Measurements from ENCODE around the gene JPH2. TPM values are rescaled to one million over a fixed set of nuclear protein-coding genes. Genes with fewer than 3 reads are reported as not detected.

The JPH2 gene
- total RNA-seq, 4 donors from 2014 or later, result 0.17 to 8.7 (median 4.0) TPM

GRCh38 chr20:44166008-44166407 lies 21.0 kb downstream of the JPH2 start:
- no peak for TF ChIP-seq CTCF (IDR thresholded peaks at IDR 0.05; ENCODE audit: low read depth)

DNA sequence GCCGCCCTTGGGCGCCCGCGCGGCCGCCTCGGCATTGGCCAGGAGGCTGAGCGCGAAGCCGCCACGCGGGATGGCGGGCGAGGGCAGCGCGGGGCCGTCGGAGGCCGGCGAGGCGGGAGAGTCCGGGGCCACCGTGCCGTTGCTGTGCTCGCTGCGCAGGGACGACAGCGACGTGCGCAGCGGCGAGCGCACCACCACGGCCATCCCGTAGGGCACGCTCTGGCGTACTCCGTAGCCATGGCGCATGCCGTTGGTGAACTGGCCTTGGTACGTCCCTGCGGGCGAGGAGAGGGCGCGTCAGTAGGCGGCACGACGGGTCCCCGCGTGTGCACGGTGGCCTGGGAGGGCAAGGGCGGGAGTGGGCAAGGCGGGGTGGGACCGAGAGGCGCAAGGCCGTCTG lies 26.9 kb downstream of the JPH2 start:
- TF ChIP-seq CTCF (IDR thresholded peaks at IDR 0.05; ENCODE audit: low read depth), result no peak

DNA sequence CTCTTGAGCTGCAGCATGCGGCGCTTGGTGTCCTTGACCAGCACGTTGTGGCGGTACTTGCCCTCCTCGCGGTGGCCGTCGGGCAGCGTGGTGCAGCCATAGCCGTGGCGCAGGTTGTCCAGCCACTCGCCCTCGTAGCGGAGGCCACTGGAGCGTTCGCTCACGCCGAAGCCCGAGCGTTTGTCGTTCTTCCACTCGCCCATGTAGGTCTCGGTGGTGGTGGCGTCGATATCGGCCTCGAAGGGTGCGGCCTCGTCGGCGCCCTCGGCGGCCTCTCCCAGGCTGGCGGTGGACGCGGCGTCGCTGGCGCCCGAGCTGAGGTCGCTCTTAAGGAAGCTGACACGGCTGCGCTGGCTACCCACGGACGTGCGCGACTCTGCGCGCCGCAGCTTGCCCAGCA lies 27.3 kb downstream of the JPH2 start:
- no peak for TF ChIP-seq CTCF (IDR thresholded peaks at IDR 0.05; ENCODE audit: low read depth)

GRCh38 chr20:44159125-44159524 lies 27.9 kb downstream of the JPH2 start:
- TF ChIP-seq CTCF (IDR thresholded peaks at IDR 0.05; ENCODE audit: low read depth), result no peak

DNA sequence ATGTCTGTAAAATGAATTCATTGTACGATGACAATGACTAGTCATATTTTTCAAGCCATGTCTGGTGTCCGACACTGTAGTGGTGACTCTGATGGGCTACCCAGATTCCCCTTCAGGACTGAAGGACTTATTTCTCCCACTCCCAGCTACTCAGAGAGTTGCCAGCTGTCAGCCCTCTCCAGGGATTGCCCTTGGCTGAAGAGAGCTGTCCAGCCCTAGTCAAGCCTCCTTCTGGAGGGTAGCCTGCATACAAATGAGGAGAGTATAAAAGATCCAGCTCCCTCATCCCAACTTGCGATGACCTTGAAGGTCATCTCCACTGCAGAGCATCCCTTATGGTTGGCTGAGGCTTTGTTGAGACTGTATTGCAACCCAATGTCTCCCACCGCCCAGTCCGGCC lies 29.9 kb downstream of the JPH2 start:
- no peak for TF ChIP-seq CTCF (IDR thresholded peaks at IDR 0.05; ENCODE audit: low read depth)

DNA sequence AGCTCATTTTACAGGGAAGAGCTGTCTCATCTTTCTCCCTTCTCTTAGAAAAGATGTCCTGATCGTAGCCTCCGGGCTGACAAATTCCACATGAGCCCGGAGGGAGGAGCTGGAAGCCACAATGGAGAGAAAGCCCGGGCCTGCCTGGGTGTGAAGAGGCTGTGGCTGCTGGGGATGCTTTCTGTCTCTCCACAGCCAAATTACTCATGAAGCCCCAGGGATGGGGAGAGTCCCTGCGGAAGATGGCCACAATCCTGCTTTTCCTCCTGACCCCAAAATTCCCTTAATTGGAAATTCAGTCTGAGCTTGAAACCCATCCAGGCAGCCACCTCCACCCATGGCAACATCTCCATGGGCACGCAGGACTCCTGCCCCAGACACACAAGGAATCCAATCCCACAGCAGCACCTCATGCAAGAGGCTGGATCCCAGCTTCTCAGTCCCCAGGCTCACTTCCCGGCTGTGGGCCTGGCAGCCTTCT lies 32.4 kb downstream of the JPH2 start:
- no peak for TF ChIP-seq CTCF (IDR thresholded peaks at IDR 0.05; ENCODE audit: low read depth)

DNA sequence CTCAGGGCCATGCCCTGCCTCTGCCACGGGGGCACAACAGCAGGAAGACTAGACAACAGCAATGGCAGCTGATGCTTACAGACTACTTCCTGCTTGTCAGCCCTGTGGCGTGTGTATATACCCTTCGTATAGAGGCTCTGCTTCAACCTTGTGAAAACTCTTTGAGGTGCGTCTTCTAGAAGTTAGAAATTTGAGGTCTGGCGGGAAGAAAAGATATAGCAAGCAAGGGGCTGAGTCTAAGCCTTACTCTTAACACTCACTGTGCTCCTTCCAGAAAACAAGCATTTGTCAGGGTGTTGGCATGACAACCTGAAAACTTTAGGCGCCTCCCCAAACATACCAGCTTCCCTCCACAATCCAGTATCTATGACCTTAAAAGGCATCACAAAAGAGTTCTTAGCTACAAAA lies 33.3 kb downstream of the JPH2 start:
- TF ChIP-seq CTCF (IDR thresholded peaks at IDR 0.05; ENCODE audit: low read depth), result no peak

Data from subcutaneous adipose tissue (tissue), 4 donors.